GM23338 (cell line): ENCODE results near the gene CD38.

Source experiments
- CTCF ChIP-seq, 2 experiments: fragments of 200-600 bp in 1 of 2; sonication (generic) in 1 of 2; conservative IDR thresholded peaks; 2 replicates each; pipeline versions ENCODE4 v1.5.1 to v1.6.1; 2016 to 2017; ENCODE audit warnings: antibody characterized with exemption in 2 of 2, low read depth in 2 of 2, mild to moderate bottlenecking in 2 of 2, moderate library complexity in 1 of 2
- EZH2 ChIP-seq: fragments of 200-600 bp; sonication (generic); IDR thresholded peaks from one replicate; pipeline ENCODE4 v1.8.0; 2017; ENCODE audit warnings: antibody characterized with exemption, mild to moderate bottlenecking, low read depth; ENCODE audit not compliant: unreplicated experiment
- EZH2phosphoT487 ChIP-seq: fragments of 200-600 bp; sonication (generic); IDR thresholded peaks from one replicate; pipeline ENCODE4 v1.8.1; 2018; ENCODE audit warnings: antibody characterized with exemption; ENCODE audit not compliant: unreplicated experiment
- POLR2AphosphoS5 ChIP-seq: IDR thresholded peaks from 2 replicates; pipeline ENCODE4 v1.6.1; 2016; ENCODE audit warnings: antibody characterized with exemption, low read depth

- TF ChIP-seq CTCF (conservative IDR thresholded peaks at IDR 0.05; ENCODE audit: low read depth in 2 of 2) (no peak), POLR2AphosphoS5 (no peak), EZH2phosphoT487 (no peak), EZH2 (no peak)
Measured at GRCh38 chr4:15894921-15895916, 117.1 kb downstream of the CD38 start.
